GM21576 (cell line): Measurements from ENCODE around the gene CASKIN1.
A peak's percentile ranks its signal among the peaks of the same experiment; 100 is the strongest.

Experiments used
- ATAC-seq: cut with Tn5 transposase; IDR thresholded peaks from one replicate; pipeline ENCODE4 v1.9.1; 2021; ENCODE audit warnings: mild to moderate bottlenecking, moderate library complexity; ENCODE audit not compliant: unreplicated experiment

CASKIN1 gene

GRCh38 chr16:2232094-2232990 lies 35.9 kb upstream of the CASKIN1 start:
- ATAC-seq, result no peak

DNA sequence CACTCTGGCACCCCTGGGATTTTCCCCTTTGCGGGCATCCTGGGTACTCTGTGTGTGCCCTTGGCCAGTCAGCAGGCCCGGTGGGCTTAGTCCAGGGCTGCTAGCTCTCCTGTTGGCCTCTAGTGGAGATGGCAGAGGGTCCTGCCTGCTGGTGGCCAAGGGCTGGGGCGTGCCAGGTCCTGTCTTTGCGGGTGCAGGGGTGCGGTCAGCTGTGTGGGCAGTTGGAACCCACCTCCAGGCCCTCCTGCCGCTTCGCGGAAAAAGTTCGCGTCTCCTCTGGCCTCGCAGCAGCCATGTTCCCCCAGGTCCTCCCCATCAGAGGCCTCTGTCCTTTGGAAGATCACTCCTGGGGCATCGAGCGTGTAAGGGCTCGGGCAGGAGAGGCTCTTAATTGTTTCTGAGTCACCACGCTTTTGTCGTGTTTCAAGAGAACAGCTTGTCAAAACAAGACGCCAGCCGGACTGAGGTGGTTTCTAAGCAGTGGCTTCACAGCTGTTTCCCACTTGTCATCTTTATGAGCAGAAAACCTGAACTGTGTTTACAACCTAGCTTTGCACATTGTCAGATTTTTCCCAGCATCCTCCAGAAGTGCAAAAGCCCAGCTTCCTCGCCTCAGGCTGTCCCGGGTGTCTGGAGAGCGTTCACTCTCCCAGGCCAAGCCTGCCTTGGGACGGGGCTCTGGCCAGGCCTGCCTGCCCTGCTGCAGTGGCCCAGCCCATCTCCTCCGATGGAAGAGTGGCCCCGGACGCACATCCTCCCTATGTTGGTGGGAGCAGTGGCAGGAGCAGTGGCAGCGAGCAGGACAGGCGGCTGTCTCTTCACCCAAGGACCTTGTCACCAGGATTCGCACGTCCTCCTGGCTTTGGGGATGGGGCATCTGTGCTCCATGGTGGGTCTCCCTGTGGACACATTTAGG lies 34.9 kb upstream of the CASKIN1 start:
- ATAC-seq, result no peak

- ATAC-seq, result no peak
Measured at GRCh38 chr16:2230376-2230775, 34.0 kb upstream of the CASKIN1 start.

DNA sequence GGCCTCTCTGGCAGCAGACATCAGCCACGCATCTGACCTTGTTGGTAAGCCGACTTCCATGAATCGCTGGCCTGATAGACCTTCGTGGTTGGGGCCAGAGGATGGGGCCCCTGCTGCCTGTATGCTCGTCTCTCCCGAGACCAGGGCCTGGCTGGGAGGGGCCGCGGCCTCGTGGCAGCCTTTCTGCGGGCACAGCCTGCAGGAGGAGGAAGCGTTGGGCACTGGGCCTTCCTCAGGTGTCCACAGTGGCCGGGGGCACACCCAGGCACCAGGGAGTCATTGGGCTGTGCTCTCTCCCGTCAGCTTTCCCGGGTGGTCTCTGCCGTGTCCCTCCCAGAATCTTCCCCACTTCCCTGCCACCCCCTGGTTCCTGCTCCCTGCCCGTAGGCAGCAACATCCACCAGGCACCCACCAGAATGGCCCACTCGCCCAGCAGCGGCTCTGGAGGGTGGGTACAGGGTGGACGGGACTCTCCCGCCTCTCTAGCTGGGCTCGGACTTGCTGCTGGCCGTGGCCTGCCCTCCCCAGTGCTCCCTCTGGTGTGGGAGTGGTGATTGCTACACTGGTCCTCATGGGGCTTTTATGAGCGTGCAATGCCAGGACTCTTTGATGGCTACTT lies 33.3 kb upstream of the CASKIN1 start:
- ATAC-seq, result no peak

DNA sequence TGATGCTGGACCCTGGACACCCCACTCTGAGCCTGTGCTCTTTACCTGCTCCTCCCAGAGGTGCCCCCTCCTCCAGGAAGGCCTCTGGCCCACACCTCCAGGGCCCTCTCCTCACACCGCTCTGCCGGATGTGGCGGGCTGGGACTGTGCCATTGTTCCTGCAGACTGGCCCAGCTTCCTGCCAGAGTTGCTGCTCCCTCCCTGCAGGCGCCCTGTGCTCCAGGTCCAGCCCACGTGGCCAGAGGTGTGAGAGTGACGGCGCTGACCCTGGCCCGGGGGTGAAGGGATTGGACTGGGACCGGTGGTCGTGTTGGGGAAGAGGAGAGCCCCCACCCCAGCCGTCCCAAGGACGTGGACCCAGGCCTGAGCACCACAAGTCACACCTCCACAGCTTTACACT lies 32.7 kb upstream of the CASKIN1 start:
- ATAC-seq, result no peak

DNA sequence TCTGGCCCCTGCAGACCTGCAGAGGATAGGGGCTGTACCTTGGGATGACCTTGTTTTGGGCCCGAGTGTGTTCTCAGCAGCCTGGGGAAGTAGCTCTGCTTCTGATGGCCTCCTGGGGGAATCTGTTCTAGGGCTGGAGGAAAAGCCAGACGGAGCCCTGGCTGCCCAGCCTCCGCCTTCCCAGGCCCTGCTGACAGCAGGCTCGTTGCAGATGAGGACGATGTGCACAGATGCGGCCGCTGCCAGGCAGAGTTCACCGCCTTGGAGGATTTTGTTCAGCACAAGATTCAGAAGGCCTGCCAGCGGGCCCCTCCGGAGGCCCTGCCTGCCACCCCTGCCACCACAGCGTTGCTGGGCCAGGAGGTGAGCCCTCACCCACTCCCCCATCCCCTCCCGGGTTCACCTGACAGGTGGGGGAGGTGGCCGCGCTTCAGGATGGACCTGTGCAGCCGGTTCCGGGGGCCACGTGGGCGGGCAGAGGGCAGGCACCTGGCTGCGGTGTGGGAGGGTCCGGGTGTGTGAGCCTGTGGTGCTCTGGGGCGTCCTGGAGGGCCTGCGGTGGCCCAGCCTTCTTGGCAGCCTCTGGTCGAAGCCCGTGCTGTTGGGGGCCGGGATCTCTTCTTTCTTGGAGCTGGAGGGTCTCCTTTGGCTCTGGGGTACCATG lies 31.9 kb upstream of the CASKIN1 start:
- ATAC-seq, result no peak

GRCh38 chr16:2226918-2227317 lies 30.5 kb upstream of the CASKIN1 start:
- ATAC-seq, result no peak

DNA sequence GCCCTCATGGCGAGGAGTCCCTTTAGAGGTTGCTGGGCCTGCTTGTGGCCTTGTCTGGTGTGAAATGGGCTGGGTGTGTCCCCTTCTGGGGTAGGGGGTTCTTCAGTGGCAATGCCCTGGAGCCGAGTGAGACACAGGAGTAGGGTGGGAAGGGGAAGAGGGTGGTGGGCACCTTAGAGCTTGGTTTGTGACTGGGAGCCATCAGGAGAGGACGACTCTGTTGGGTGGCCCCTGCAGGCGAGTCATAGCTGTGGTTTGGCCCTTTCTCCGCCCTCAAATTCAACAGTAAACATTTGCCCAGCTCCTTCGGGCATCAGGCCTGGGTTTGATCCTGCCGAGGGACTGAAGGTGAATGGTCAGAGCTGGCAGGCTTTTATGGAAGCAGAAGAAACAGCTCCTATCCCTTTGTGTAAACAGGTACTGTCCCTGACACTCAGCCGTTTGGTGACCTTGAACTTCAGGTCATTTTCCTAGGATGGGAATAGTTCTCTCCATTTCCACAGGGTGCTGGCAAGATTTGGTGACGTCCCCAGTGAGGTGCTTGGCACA lies 29.9 kb upstream of the CASKIN1 start:
- no peak for ATAC-seq

DNA sequence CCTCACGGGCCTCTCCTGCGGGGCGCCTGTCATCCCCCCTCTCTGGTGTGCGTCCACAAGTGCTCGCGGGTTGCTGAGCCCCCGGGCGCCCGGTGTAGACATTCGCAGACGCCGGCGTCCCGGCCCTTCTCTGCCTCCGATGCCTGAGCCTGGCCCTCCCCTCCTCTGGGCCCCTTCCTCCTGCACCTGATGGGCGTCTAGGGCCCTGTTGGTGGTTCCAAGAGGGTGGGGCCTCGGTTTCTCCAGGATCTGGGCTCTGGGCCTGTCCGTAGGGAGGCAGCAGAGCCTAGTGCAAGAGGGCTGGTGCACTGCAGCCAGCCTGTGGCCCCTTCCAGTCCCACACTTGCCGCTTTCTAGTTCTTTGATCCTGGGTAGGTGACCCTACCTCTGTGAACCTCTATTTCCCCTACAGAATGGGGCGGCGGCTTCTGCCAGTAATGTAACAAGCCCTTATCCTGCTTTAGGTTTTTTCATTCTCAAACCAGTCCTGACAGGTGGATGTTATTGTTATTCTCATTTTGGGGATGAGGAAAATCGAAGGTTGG lies 27.6 kb upstream of the CASKIN1 start:
- ATAC-seq, result peak; percentile 16

GRCh38 chr16:2223221-2223941 lies 27.0 kb upstream of the CASKIN1 start, which contains the start of gene E4F1:
Gene E4F1, plus strand, starts transcription at chr16:2223591. Its CDS starts 23 bp downstream, at chr16:2223614.
- peak; percentile 91 for ATAC-seq

DNA sequence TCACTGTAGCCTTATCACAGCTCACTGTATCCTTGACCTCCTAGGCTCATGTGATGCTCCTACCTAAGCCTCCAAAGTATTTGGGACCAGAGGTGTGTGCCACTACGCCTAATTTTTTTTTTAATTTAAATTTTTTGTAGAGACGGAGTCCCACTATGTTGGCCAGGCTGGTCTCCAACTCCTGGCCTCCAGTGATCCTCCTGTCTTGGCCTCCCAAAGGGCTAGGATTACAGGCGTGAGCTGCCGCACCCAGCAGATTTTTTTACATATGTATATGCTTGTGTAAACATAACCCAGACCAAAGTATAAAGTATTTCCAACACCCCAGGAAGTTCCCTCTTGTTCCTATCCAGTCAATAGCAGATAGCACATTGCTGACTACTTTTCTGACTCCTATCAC lies 19.9 kb upstream of the CASKIN1 start:
- ATAC-seq, result no peak

DNA sequence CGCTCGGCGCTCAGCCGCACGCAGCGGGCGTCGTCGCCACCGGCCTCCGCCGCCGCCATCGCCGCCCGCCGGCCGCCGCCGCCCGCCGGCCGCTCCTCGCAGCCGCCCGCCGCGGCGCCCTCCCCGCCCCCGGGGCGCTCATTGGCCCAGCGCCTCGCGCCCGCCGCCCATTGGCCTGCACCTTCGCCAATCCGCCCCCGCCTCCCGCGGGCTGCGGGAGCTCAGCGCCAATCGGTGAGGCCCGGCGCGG lies 18.2 kb upstream of the CASKIN1 start, which contains the start of gene PGP:
Gene PGP (minus strand): TSS at position 122 of the 250 bp plus-strand sequence. CDS start 63 bp downstream, at position 59.
- peak; percentile 85 for ATAC-seq

- ATAC-seq, result peak; percentile 2
Measured at GRCh38 chr16:2213817-2214718, 17.7 kb upstream of the CASKIN1 start.

DNA sequence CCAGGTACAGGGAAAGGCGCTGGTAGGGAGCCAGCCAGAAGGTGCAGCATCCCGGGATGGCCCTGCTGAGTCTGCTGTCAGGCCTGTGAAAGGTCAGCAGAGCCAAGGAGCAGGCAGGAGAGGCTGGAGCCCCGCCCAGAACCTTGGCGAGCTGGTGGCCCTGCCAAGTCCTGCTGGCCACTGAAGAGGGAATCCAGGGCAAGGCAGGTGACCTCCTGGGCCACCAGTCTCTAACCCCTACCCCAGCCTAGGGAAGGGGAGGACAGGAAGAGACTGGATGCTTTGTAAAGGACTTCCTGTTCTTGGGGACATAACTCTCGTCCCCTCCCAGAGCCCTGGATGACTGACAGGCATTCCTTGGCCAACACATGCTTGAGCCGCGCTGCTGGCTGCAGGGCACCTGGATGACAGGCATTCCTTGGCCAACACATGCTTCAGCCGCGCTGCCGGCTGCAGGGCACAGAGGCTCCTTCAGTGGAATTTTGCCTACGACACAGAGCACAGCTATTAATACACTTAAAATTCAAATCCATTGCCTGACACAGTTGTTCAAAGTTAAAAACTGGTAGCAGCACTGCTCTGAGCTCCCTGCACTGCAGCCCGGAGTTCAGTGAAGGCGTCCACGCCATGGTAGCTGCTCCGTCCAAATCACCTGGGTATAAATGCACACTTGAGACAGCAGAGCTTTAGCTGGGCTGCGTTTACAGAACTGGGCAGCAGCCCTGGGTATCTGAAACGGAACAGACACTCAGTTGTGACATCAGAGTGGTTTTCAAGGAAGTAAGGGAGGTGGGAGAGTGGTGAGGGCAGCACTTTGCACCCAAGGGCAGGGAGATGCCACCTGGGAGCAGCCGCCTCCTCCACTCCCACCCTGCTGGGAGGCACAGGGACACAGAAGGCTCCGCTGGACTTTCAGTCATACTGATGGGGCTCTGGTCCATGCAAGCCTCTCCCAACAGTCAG lies 16.2 kb upstream of the CASKIN1 start:
- no peak for ATAC-seq

- ATAC-seq, result no peak
Measured at GRCh38 chr16:2211923-2212347, 15.5 kb upstream of the CASKIN1 start.

GRCh38 chr16:2210386-2211365 lies 14.3 kb upstream of the CASKIN1 start, which contains the start of gene BRICD5:
Gene BRICD5, minus strand, starts transcription at chr16:2210863. Its CDS starts 30 bp downstream, at chr16:2210833.
- no peak for ATAC-seq
